NT2/D1 (cell line): Measurements from ENCODE around the gene AMPH.

Experiments
- SUZ12 ChIP-seq: IDR thresholded peaks from 2 replicates; pipeline ENCODE4 v1.6.1; 2011; ENCODE audit not compliant: insufficient read length, insufficient read depth; ENCODE audit errors: extremely low read depth
- YY1 ChIP-seq: IDR thresholded peaks from 2 replicates; pipeline ENCODE4 v1.6.1; 2011; ENCODE audit not compliant: insufficient read length, insufficient read depth

- TF ChIP-seq YY1 (no peak), SUZ12 (no peak)
These were observed 89.0 kb downstream of the AMPH start for GRCh38 chr7:38542156-38542555.
